22Rv1 (cell line): ENCODE data around the gene ADGRA3.

Experiments
- ZFX ChIP-seq: fragments of 450-650 bp; IDR thresholded peaks from 2 replicates; pipeline ENCODE4 v1.6.1; 2017; ENCODE audit warnings: antibody characterized with exemption, borderline replicate concordance
- TF ChIP-seq, protein P1 (sequence below): fragments of 450-650 bp; IDR thresholded peaks from 2 replicates; pipeline ENCODE4 v1.5.1; 2017; ENCODE audit warnings: mild to moderate bottlenecking

DNA sequence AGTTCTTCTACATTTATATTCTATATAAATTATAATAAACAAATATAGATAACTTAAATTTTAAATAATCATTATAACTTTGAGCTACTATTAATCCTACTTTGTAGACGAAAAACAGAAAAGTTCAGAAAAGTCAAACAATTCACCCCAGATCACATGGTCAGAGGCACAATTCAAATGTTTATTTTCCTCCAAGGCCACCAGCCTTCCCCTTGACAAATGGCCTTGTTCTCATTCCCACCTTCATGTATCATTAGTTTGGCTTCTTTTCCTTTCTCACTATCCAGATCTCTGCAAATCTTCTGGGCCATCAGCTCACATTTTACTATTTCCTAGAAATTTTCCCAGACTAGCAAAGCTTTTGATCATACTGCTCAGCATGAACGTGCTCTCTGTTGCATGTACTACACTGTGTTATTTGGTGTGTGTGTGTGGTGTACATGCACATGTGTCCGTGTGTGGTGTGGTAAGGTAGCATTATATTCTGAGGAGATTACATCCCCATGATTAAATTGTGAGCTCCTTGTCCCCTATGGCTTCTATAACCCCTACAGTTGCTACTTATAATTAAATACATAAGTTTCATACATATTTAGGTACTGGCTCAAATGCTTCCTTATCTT lies 61.5 kb downstream of the ADGRA3 start:
- TF ChIP-seq, protein P1, sequence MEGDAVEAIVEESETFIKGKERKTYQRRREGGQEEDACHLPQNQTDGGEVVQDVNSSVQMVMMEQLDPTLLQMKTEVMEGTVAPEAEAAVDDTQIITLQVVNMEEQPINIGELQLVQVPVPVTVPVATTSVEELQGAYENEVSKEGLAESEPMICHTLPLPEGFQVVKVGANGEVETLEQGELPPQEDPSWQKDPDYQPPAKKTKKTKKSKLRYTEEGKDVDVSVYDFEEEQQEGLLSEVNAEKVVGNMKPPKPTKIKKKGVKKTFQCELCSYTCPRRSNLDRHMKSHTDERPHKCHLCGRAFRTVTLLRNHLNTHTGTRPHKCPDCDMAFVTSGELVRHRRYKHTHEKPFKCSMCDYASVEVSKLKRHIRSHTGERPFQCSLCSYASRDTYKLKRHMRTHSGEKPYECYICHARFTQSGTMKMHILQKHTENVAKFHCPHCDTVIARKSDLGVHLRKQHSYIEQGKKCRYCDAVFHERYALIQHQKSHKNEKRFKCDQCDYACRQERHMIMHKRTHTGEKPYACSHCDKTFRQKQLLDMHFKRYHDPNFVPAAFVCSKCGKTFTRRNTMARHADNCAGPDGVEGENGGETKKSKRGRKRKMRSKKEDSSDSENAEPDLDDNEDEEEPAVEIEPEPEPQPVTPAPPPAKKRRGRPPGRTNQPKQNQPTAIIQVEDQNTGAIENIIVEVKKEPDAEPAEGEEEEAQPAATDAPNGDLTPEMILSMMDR, result no peak
- TF ChIP-seq ZFX, result no peak
